GM10266 (cell line): Measurements from ENCODE around the gene SMG7.

Experiments used
- DNase-seq: peaks from one replicate; pipeline ENCODE4 v3.0.0; 2012; ENCODE audit errors: extremely low spot score
- TF ChIP-seq, protein P1 (sequence below): IDR thresholded peaks from 2 replicates; pipeline ENCODE4 v1.5.1; 2012; ENCODE audit warnings: mild to moderate bottlenecking, low read depth; ENCODE audit not compliant: control insufficient read depth, insufficient read depth; ENCODE audit errors: missing control alignments

Gene SMG7

DNA sequence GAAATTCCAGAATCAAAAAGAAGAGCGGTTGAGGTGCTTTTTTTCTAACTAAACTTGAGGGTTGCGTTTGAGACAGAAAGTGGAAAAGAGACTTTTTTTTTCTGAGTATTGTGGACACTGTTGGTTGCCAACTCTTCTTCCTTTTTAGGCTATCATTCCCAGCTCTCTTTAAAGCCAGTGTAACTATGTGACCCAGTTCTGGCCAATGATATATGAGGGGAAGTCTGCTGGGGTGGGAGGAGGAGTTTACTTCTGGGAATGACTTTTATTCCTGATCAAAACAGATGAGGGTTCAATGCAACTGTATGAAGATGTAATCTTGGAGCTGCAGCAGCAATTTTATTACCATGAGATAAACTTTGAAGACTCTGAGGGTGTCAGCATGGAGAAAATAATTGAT is 36.8 kb upstream of the SMG7 start:
- TF ChIP-seq, protein P1, sequence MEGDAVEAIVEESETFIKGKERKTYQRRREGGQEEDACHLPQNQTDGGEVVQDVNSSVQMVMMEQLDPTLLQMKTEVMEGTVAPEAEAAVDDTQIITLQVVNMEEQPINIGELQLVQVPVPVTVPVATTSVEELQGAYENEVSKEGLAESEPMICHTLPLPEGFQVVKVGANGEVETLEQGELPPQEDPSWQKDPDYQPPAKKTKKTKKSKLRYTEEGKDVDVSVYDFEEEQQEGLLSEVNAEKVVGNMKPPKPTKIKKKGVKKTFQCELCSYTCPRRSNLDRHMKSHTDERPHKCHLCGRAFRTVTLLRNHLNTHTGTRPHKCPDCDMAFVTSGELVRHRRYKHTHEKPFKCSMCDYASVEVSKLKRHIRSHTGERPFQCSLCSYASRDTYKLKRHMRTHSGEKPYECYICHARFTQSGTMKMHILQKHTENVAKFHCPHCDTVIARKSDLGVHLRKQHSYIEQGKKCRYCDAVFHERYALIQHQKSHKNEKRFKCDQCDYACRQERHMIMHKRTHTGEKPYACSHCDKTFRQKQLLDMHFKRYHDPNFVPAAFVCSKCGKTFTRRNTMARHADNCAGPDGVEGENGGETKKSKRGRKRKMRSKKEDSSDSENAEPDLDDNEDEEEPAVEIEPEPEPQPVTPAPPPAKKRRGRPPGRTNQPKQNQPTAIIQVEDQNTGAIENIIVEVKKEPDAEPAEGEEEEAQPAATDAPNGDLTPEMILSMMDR = no peak
- no peak for DNase-seq

- TF ChIP-seq, protein P1 = no peak
- DNase-seq = no peak
Observed at GRCh38 chr1:183438060-183438459, 34.2 kb upstream of the SMG7 start.

DNA sequence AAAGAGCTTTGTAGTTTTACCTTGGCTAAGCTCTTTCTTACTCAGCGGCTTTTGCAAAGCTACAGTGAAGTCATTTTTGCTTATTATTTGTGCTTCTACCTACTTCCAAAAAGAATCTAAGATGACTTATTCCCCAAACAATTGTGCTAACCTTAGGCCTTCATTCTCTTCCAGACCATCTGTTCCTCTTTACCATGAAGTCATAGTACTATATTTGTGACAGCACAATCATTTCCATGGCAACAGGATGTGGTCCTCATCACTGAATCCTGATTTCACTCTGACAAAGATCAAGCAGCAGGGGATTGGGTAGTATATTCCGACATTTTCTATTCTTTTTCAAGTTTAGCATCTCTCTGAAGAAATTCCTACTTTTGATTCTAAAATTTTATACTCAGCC is 29.3 kb upstream of the SMG7 start:
- TF ChIP-seq, protein P1 = no peak
- DNase-seq = no peak

- no peak for DNase-seq
- TF ChIP-seq, protein P1 = no peak
Observed at GRCh38 chr1:183443466-183443865, 28.8 kb upstream of the SMG7 start.

DNA sequence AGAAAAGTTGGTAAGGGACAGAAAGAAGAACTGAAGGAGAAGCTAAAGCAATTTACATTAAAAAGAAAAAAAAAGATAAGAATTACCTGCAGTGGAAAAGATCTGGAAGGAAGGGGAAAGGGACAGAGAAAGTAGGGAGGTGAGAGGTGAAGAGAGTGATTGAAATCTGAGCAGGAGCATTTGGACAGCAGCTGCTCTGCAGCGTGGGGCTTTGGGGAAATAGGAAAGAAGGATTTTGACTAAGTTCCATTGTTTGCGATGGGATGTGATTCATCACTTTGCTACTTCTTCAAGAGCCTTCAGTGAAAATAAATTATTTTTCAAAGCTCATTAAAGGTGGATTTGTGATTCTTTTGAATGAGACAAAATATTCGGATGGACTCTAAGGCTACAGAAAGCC is 28.1 kb upstream of the SMG7 start:
- TF ChIP-seq, protein P1 = no peak
- DNase-seq = no peak

DNA sequence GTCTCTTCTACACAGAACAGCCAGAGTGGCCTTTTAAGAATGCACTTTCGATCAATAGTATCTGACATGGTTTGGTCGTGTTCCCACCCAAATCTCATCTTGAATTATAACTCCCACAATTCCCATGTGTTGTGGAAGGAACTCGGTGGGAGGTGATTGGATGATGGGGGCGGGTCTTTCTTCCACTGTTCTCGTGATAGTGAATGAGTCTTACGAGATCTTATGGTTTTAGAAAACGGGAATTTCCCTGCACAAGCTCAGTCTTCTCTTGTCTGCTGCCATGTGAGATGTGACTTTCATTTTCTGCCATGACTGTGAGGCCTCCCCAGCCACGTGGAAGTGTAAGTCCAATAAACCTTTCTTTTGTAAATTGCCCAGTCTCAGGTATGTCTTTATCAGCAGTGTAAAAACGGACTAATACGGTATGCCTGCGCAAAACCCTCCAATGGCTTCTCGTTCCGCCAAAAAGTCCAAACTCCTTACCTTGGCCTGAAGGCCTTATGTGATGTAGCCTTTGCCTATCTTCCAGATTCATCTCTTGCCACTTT is 23.0 kb upstream of the SMG7 start:
- TF ChIP-seq, protein P1 = no peak
- DNase-seq = no peak

DNA sequence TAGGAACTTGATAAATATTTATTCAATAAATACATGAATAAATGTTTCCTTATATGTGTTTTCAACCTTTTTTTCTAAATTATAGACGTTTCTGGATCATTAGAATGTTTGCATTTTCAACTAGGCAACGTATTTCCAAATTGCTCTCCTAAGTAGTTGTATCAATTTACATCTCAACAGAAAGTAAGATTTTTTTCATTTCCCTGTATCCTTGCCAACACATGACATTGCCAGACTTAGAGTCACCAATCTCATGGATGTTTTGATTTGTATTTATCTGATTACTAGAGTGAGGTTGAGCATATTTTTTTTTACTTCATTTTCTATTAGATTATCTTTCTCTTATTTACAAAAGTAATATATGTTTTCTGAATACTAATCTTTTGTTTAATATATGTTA is 22.2 kb upstream of the SMG7 start:
- DNase-seq = no peak
- TF ChIP-seq, protein P1 = no peak
